Psoas muscle (tissue), 8 donors: ENCODE results near the gene SP4. TPM values are rescaled to one million over a fixed set of nuclear protein-coding genes. Genes with fewer than 3 reads are reported as not detected.
"Not testable (repeated sequence)": the region's sequence is repeated elsewhere in the genome, so short reads cannot be mapped to it uniquely, and the experiment has no call there.

Source experiments
- ATAC-seq, 4 donors: fragments of 200-7000 bp; cut with Tn5 transposase; one replicate each; pipeline ENCODE4 v1.9.1; 2020; ENCODE audit warnings: moderate library complexity in 3 of 4, mild to moderate bottlenecking in 2 of 4
- DNase-seq, 2 donors: peaks; one replicate each; pipeline ENCODE4 v3.0.0-alpha.2; 2020
- H3K27ac ChIP-seq: fragments of 200-600 bp; one replicate; pipeline ENCODE4 v1.8.0; 2022
- H3K27me3 ChIP-seq, 3 donors: fragments of 200-600 bp in 1 of 3; one replicate each; pipeline versions ENCODE4 v1.6.1 to v1.8.0; 2013 to 2022; ENCODE audit warnings: low read length in 2 of 3, mild to moderate bottlenecking in 2 of 3, moderate library complexity in 1 of 3; ENCODE audit not compliant: insufficient read depth in 3 of 3
- H3K36me3 ChIP-seq, 2 donors: fragments of 200-600 bp in 1 of 2; one replicate each; pipeline versions ENCODE4 v1.6.1 to v1.8.0; 2013 to 2022; ENCODE audit warnings: low read depth in 1 of 2, mild to moderate bottlenecking in 1 of 2, moderate library complexity in 1 of 2; ENCODE audit not compliant: insufficient read depth in 1 of 2
- H3K4me1 ChIP-seq: fragments of 200-600 bp; one replicate; pipeline ENCODE4 v1.8.0; 2022
- H3K4me3 ChIP-seq: fragments of 200-600 bp; one replicate; pipeline ENCODE4 v1.8.0; 2022; ENCODE audit warnings: mild to moderate bottlenecking
- H3K9me3 ChIP-seq: fragments of 200-600 bp; one replicate; pipeline ENCODE4 v1.8.0; 2022
- CTCF ChIP-seq: fragments of 200-600 bp; IDR thresholded peaks from one replicate; pipeline ENCODE4 v1.8.0; 2022; ENCODE audit warnings: antibody characterized with exemption
- WGBS, 3 donors: extraction: QIAGEN DNeasy Blood & Tissue Kit; methylation state at CpG; one replicate each; pipeline versions ENCODE4 v1.1.6 to v1.1.7; 2013; 5-methylcytosine and 5-hydroxymethylcytosine counted together
- intact Hi-C, 2 donors: fragments of 100-400 bp; cut with DNase I; formaldehyde crosslinking; loops; one replicate each; pipeline versions ENCODE4 v1.11.0 to v1.14.2; 2022
- polyA plus RNA-seq, 3 donors: library from polyadenylated mRNA; stranded (reverse); fragments of 200-250 nt; gene quantifications; one replicate each; pipeline ENCODE4 v1.2.3, GENCODE V29; 2013
- total RNA-seq, 4 donors: library from RNA; stranded (reverse); fragmentation: NEBNext Ultra II Directional in 2 of 4; extraction: Animal tissue kit (Norgen Biotek cat#: 25700) in 2 of 4; gene quantifications; one replicate each; pipeline versions ENCODE4 v1.2.1 to v1.2.4, GENCODE V29; 2021 to 2023
- donor health status: healthy with polysubstance abuse.
- donor health status: DM: no; HTN: no; CAD: no; lungs with moderate emphysema.
- donor health status: Bipolar disorder and iron deficiency.
- donor health status: healthy.
- donor health status: DM: yes; HTN: yes; CAD: no.
- donor health status: DM: no; HTN: no; CAD: no.
- donor health status: DM: no; HTN: no; CAD: no.
- donor health status: DM: yes; HTN: yes; CAD: no.

Gene SP4
- total and polyA plus RNA-seq, 7 donors: 1.5 to 7.4 (median 5.7) TPM

DNA sequence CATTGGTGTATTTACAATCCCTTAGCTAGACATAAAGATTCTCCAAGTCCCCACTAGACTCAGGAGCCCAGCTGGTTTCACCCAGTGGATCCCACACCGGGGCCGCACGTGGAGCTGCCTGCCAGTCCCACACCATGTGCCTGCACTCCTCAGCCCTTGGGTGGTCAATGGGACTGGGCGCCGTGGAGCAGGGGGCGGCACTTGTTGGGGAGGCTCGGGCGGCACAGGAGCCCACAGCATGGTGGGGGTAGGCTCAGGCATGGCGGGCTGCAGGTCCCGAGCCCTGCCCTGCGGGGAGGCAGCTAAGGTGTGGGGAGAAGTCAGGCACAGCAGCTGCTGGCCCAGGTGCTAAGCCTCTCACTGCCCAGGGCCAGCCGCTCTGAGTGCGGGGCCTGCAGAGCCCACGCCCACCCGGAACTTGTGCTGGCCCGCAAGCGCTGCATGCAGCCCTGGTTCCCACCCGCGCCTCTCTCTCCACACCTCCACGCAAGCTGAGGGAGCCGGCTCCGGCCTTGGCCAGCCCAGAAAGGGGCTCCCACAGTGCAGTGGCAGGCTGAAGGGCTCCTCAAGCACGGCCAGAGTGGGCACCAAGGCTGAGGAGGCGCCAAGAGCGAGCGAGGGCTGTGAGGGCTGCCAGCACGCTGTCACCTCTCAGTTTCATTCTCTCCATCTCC lies 108.7 kb downstream of the SP4 start:
- H3K27me3 ChIP-seq, H3K4me1 ChIP-seq, DNase-seq, H3K27ac ChIP-seq, ATAC-seq, H3K4me3 ChIP-seq, H3K36me3 ChIP-seq, intact Hi-C loops, H3K9me3 ChIP-seq: not testable (repeated sequence)
- WGBS, 3 donors: 92 to 95% (median 94%) methylated on average over 26 to 27 of the region's 27 CpGs

GRCh38 chr7:21538936-21539495 lies 111.1 kb downstream of the SP4 start:
- H3K27me3 ChIP-seq: peaks cover 4 to 24% (median 10%) of the 10 kb centered on the region in 3 donors
- H3K4me3 ChIP-seq: no peak overlapping the region
- 88 to 89% (median 88%) methylated on average over 3 of the region's 3 CpGs for WGBS, 3 donors
- TF ChIP-seq CTCF: no peak
- no peaks in the 10 kb centered on the region for H3K9me3 ChIP-seq
- H3K36me3 ChIP-seq: no peaks in the 10 kb centered on the region
- peaks cover 9% of the 10 kb centered on the region for H3K4me1 ChIP-seq
- no peak for ATAC-seq
- no peak overlapping the region for H3K27ac ChIP-seq
- DNase-seq: no peak
- intact Hi-C loops: no loop called here

- no peaks in the 10 kb centered on the region for H3K9me3 ChIP-seq
- no peak for TF ChIP-seq CTCF
- ATAC-seq (peak; percentile 78 to 96 (median 87)), DNase-seq (peak; percentile 40 to 59)
- WGBS, 3 donors: 0 to 1% (median 1%) methylated on average over 58 to 66 of the region's 66 CpGs
- intact Hi-C loops: no loop called here
- H3K27me3 ChIP-seq: peaks cover 10 to 50% (median 11%) of the 10 kb centered on the region in 3 donors
- no peak within 1 kb of the TSS for H3K27ac ChIP-seq
- H3K4me1 ChIP-seq: peaks cover 9% of the 10 kb centered on the region
- no peaks in the 10 kb centered on the region for H3K36me3 ChIP-seq
- peak within 1 kb of the TSS; percentile 69 for H3K4me3 ChIP-seq
Observed at GRCh38 chr7:21542891-21543527, 115.1 kb downstream of the SP4 start, which contains the start of gene DNAH11. Gene DNAH11, plus strand, starts transcription at chr7:21543039. Its CDS starts 207 bp downstream, at chr7:21543246.

- intact Hi-C loops: no loop called here
- WGBS, 3 donors: 8 to 9% (median 9%) methylated on average over 31 of the region's 31 CpGs
- ATAC-seq (peak in 2 of 4 donors; percentile 26 to 65), DNase-seq (no peak)
- H3K4me1 ChIP-seq: peaks cover 9% of the 10 kb centered on the region
- H3K36me3 ChIP-seq: no peaks in the 10 kb centered on the region
- TF ChIP-seq CTCF: no peak
- no peak overlapping the region for H3K27ac ChIP-seq
- no peaks in the 10 kb centered on the region for H3K9me3 ChIP-seq
- H3K27me3 ChIP-seq: peaks cover 10 to 50% (median 11%) of the 10 kb centered on the region in 3 donors
- peak overlapping the region; percentile 69 for H3K4me3 ChIP-seq
Observed at GRCh38 chr7:21543528-21544302, 115.8 kb downstream of the SP4 start.

- no peak overlapping the region for H3K27ac ChIP-seq
- intact Hi-C loops: no loop called here
- 26 to 35% (median 29%) methylated on average over 3 of the region's 3 CpGs for WGBS, 3 donors
- H3K36me3 ChIP-seq: no peaks in the 10 kb centered on the region
- peaks cover 10 to 50% (median 11%) of the 10 kb centered on the region in 3 donors for H3K27me3 ChIP-seq
- peak overlapping the region; percentile 69 for H3K4me3 ChIP-seq
- TF ChIP-seq CTCF: no peak
- H3K4me1 ChIP-seq: peaks cover 9% of the 10 kb centered on the region
- H3K9me3 ChIP-seq: no peaks in the 10 kb centered on the region
- no peak for DNase-seq
- ATAC-seq: no peak
Observed at GRCh38 chr7:21544303-21544656, 116.4 kb downstream of the SP4 start.
